Stimulated activated CD4-positive, alpha-beta T cell treated with anti-CD3 and anti-CD28 coated beads, TNF-alpha, amount 100 ng/mL, for 1 hour (primary cell): ENCODE results near the gene SELENOT.
"Not testable (repeated sequence)": the region's sequence is repeated elsewhere in the genome, so short reads cannot be mapped to it uniquely, and the experiment has no call there.

Experiments
- DNase-seq, 3 donors: peaks; one replicate each; pipeline ENCODE4 v3.0.0-alpha.2; 2020; ENCODE audit warnings: low read depth in 3 of 3, low spot score in 1 of 3

SELENOT gene, protein sequence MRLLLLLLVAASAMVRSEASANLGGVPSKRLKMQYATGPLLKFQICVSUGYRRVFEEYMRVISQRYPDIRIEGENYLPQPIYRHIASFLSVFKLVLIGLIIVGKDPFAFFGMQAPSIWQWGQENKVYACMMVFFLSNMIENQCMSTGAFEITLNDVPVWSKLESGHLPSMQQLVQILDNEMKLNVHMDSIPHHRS

DNA sequence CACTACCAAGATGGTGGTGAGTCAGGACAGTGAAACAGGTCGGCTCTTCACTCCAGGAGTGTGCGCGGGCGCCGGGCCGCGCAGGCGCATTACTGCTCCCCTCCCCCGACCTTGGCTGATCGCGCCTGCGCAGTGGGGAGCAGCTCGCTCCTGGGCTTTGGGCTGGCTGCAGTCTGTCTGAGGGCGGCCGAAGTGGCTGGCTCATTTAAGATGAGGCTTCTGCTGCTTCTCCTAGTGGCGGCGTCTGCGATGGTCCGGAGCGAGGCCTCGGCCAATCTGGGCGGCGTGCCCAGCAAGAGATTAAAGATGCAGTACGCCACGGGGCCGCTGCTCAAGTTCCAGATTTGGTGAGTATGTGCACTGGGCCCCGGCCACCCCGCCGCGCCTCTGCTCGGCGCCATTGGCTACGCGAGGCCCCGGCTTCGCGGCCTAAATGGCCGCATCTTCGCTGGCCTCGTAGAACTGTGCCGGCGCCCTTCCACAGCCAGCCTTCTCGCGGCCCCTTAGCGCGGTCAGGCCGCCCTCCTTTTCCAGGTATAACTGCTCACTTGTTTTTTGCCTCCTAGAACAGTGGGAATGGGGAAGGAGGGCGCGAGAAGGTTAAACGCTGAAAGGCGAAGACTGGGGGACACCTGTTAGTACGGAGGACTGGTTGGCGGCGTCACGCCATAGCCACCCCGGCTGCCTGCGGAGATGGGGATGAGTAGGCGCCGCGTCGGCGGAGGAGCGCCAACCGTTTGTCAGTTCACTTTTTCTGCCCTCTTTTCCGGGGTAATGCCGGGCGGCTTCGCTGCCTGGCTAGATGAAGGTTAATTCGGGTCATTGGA, at the start of gene SELENOT:
TSS of gene SELENOT (plus strand) at position 169 of the 827 bp plus-strand sequence. CDS start at position 211, 42 bp downstream.
- DNase-seq = peak; percentile 87 to 93 (median 89)

DNA sequence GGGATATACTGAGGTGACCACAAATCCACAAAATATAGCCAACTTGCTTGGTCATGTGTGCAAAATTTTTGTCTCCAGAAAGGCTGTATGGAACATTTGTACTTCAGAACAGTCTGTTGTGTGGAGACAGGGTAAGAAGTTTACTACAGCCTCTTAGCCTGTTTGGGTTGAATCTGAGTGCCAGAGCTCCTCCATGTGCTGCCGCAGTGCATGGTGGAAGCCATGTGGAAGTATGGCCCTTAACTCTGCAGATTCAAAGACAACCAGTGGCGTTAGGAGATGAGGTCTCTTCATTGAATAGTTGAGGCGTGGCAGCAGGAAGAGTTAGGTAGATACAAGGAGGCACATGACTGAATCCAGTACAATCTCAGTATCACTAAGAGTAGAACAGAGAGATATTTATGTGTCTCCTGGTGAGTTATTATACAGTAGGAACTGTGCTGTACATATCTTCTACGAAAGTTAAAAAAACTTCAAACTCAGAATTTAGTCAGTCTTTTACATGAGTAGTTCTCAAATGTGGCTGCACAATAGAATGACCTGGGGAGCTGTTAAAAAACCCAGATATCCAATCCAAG, 47.2 kb upstream of the SELENOT start:
- DNase-seq = no peak

DNA sequence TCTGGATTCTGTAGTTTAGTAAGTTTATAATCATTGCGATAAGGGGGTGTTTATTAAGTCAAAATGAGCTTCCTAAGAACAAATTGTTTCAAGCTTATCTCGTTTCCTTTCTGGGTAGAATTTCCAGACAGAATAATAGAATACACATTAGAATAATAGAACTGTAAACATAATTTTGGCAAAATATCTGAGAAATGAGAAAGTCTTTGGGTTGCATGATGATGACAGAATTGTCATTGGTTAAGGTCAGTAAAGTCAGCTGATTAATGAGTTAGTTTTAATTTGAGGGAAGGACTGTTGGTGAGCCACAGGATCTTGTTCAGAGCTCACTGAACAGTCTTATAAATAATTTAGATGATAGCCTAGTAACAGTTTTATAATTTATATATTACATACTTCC, 46.3 kb upstream of the SELENOT start:
- no peak for DNase-seq

DNA sequence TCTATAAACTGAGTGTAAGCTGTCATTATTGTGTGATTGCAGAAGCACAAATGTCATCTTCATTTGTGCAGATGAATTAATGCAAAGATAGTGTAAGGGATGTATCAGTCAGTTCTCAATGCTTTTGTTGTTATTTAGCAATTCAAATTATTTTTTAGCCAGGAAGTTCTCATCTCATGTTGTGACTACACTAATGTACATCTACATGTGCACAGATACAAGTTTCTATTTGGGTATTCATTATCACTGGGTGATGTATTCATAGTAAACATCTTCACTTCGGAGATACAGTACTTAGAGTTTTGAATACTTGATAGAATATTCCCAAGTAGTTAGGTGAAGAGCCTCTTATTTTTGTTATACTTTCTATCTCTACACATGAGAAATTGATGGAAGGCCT, 45.4 kb upstream of the SELENOT start:
- no peak for DNase-seq

DNA sequence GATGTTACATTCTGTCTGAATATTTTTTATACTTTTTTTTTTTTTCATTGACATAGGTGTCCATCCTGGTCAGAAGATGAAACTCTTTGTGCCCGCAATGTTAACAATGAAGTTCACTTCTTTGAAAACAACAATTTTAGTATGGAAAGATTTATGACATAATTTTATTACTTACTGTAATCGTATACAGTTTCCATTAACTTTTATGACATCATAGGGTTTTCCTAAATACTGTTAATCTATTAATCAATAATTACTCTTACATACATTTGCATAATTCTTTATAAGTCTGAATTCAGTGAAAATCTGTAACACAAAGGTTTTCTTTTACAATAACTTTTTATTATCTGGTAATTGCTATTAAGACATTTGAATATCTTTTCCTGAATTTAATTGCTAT, 38.9 kb upstream of the SELENOT start:
- no peak for DNase-seq

DNA sequence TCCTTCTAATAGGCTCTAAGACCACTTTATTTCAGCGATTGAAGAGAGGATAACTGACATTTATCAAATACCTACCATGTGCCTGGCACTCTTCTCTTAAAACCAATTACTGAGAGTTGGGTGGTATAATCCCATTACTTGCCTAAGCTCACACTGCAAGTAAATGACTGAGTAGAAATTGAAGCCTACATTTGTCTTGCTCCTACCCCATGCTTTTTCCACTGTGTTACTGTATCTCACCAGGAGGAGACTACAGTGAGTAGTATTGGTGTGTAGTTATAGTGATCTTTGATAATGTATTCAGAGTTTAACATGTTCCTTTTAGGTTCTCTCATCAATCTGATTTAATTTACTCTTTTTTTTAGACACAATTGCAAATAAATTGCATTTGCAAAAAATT, 35.8 kb upstream of the SELENOT start:
- no peak for DNase-seq

DNA sequence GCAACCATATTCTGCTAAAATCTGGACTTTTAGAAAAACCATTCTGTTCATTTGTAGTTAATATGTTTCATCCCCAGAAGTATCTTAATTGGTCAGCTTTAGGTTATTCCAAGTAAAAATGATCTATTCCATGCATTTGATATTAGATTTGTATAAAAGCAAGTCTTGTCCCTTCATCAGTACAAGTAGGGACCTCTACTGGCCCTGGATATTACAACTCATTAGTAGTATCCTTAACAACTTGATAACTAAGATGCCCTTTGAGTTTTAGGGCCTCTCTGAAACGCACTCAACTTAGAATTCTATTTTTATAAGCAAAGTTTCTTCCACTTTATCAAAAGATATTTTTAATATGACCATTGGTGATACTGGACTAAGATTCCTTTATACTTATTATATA, 25.3 kb upstream of the SELENOT start:
- DNase-seq = no peak

DNA sequence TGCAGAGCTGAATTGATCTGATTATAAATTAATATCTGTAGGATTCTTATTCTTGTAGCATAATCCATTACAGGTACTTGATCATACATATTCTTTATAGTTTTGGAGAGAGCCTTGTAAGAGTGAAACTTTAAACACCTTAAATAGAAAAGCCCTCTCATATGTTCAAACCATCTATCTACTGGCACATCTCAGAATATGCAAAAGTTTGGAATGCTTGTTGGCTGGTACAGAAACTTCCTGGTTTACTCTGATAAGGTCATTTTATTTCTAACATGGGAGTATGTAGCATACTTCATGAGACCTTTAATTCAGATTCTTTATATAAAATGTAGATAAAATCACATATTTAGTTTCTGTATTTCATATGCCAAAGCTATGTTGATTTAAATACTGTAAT, 21.9 kb upstream of the SELENOT start:
- DNase-seq = no peak

DNA sequence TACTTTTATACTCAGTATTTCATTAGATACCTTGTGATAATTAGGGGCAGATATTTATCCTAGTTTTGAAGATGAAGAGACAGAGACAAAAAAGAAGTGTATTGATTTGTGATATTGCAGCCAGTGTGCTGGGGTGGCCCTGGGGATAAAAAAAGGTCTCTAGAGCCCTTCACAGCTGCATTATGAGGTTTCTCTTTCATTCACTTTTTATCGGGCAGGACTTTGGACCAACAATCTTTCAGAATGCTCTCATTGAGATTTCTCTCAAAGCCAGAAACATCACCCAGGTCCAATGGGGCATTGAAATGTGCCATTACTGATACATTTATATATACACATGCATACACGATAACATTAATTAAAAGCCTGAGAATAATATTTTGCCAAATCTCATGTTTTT, 20.5 kb upstream of the SELENOT start:
- no peak for DNase-seq

DNA sequence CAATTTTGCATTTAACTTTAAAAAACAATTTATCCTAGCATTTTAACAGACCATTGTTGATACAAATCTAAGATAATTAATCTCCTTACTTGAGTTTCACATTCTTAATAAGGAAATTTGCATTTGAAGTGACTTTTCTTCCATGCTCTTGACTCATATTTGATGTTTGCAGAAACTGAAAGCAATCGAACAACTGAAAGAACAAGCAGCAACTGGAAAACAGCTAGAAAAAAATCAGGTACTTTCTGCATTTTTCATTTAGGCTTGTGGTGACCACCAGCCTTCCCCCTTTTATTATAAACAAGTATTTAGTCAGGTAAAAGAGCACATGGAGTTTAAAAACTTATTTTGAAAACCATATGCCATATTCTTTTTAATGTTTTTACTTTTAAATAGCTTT, 20.1 kb upstream of the SELENOT start:
- DNase-seq = no peak

DNA sequence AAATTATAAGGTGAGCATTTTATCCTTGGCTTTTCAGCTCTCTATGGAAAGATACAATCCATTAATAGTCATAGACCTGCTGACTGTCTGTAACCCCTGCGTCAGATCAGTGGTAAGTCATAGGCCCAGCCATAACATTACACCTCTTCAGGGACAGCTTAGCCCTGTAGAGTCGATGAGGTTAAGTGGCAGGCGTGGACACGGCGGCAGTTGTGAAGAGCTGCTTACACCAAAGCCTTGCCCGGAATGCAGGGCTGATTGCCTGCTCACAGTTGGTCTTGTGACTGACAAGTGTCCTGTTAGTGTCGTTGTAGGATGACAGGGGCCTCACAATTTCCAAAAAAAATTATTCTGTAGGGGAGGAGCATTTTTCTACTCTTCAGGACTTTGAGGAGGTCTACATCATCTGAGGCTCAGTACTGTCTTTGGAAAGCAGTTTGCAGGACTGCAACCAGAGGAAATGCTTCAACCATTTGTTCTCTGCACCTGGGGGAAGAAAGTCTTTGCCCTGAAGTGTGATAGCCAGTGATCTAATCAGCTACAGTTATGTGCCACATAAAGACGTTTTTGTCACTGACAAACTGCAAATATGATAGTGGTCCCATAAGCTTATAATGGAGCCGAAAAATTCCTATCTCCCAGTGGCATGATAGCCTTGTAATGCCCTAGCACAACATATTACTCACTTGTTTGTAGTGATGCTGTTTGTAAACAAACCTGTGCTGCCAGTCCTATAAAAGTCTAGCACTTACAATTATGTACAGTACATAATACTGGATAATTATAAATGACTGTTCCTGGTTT, 14.9 kb upstream of the SELENOT start:
- no peak for DNase-seq

DNA sequence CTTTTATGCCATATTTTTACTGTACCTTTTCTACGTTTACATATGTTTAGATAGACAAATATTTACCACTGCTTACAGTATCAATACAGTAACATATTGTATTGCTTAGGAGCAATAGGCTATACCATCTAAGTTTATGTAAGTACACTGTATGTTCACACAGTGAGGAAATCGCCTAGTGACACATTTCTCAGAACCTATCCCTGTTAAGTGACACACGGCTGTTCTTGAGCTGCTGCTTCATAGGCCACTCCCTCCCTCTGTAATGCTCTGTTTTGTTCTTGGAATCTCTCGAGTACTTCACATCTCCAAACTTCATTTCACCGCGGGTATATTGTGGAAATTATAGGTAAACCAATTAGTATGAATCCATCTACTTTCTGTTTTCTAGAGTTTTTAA, 13.4 kb upstream of the SELENOT start:
- DNase-seq = no peak

DNA sequence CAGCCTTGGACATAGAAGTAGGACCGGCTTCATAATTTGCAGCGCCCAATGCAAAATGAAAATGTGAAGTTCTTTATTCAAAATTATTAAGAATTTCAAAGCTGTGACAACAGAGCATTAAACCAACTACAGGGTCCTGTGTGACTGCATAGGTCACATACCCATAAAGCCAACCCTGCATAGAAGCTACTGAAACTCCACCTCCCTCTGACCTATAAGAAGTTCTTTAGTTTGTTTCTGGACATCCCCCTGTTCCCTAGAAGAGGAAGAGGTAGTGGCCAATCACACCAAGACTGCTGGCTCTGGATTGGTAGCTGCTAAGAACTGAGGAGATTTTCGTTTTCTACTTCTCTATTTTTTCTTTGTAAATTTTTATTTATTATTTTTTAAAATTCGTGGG, 9.0 kb upstream of the SELENOT start:
- no peak for DNase-seq

DNA sequence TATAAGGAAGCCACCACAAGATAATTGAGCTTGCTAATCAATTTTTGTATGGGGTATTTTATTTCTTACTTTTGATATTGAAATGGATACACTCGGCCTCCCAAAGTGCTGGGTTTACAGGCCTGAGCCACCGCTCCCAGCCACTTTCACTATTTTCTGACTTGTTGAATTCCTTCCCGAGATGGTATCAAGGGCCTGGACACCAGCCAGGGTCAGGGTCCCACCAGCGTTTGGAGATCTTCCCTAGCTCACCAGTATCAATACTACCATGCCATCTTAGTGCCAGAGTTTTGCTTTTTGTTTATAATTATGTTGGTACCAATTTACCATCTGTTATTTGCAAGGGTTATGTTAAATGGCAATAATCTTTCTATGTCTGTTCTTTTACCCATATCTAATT, 5.5 kb upstream of the SELENOT start:
- DNase-seq = no peak

DNA sequence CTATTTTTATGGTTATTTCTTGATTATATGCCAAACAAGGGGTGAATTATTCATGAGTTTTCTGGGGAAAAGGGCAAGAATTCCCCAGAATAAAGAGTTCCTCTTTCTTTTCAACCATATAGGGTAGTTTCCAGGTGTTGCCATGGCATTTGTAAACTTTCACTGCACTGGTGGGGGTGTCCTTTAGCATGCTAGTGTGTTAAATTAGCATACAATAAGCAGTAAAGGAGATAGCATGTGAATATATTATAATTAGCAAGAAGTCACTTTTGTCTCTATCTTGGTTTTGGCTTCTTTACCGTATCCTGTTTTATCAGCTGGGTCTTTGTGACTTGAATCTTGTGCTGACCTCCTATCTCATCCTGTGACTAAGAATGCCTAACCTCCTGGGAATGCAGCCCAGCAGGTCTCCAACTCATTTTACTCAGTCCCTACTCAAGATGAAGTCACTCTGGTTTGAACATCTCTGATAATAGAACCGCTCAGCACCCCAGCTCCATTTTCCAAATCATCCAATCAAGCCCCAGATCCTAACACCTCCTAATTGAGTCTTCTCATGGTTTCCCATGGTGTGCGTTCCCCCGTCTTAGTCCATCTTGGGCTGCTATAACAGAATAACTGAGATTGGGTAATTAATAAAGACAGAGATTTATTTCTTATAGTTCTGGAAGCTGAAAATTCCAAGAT, 3.4 kb upstream of the SELENOT start:
- no peak for DNase-seq

DNA sequence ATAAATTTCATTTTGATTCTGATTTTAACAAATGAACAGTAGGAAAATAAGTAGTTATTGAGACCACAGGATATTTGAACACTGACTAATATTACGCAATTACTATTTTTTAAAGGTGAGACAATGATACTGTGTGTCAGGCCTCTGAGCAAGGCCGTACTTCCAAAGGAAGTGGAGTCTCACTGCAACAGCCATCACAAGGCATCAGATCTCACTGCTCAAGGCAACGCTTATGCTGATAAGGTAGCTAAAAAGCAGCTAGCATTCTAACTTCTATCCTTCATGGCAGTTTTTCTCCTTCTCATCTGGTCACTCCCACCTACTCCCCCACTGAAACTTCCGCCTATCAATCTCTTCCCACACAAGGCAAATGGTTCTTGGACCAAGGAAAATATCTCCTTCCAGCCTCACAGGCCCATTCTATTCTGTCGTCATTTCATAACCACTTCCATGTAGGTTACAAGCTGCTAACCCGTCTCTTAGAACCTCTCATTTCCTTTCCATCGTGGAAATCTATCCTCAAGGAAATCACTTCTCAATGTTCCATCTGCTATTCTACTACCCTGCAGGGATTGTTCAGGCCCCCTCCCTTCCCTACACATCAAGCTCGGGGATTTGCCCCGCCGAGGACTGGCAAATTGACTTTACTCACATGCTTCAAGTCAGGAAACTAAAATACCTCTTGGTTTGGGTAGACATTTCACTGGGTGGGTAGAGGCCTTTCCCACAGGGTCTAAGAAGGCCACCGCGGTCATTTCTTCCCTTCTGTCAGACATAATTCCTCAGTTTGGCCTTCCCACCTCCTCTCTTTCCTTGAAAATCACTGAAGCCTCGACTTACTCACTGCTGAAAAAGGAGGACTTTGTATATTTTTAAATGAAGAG, 2.2 kb upstream of the SELENOT start:
- not testable (repeated sequence) for DNase-seq

DNA sequence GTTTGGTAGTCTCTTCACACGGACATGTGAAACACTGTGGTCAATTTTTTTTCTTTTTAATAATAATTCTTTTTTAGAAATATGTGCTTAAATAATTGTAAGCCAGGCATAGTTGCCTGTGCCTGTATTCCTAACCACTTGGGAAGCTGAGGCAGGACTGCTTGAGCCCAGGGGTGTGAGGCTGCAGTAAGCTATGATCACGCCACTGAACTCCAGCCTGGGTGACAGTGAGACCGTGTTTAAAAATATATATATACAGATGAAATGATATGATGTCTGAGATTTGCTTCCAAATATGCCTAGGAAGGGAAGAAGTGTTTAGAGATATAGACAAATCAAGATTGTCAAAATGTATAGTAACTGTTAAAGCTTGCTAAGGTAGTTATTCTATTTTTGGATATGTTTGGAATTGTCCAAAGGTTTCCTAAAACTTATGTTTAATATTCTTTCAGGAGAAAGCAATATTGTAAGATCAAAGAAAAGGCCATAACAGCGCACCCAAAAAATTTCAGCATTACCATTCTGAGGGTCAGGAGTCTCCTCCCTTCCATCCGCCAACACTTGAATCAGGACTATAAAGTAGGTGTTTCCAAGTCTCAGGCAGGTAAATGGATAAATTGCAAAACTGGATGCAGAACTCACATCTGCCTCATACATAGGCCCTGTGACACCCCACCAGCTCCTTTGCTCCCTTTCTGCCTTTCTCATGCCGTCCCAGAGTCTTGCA, 532 bp upstream of the SELENOT start:
- no peak for DNase-seq

DNA sequence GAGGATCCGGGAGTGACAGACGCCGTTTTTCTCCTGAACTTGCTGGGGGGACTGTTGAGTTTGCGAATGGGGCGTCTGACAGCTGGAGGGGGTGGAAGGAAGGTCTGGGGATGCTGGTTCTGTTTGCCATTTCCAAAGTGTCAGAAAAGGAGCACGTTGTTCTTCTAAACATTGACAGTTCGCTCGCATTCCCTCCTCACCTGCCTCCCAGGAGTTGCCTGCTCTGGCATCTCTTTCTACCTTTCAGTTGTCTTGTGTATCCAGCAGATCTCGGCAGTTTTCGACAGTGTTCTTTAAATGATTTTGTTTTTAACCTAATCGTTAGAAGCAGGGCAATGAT, 829 bp downstream of the SELENOT start:
- DNase-seq = no peak

DNA sequence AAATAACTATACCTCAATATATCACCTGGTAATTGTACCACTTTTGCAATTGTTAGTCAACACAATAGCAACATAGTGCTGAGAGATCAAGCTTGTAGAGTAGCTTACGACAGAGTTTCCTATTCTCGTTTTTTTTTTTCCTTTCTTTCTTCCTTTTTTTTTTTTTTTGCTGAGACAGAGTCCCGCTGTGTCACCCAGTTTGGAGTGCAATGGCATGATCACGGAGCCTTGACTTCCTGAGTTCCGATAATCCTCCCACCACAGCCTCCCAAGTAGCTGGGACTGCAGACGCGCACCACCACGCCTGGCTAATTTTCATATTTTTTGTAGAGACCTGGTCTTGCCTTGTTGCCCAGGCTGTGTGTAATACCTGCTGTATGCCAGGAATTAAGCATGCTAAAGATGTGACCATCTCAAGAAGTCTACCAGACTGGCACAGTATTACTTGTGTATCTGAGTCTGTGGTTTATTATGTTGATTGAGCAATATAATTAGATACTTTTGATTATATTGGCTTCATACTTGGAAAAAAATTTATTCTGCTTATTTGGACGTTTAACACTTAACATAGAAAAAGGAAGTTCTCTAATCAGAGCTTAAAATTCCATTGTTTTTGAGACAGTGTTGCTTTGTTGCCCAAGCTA, 3.0 kb downstream of the SELENOT start:
- no peak for DNase-seq
